ENCODE data around the gene ADGRB3. TPM values are rescaled to one million over a fixed set of nuclear protein-coding genes. Genes with fewer than 3 reads are reported as not detected.
"Not testable (repeated sequence)": the region's sequence is repeated elsewhere in the genome, so short reads cannot be mapped to it uniquely, and the experiment has no call there.

ADGRB3 gene
- total RNA-seq, 2 experiments from 2014 or later, result not detected

- ChIA-PET POLR2A (no interaction called here), CTCF (no interaction called here)
Observed at GRCh38 chr6:68732423-68732822, 97.3 kb downstream of the ADGRB3 start.

GRCh38 chr6:68735866-68736265 lies 100.8 kb downstream of the ADGRB3 start:
- ChIA-PET POLR2A (no interaction called here), CTCF (no interaction called here)

- CTCF ChIA-PET, result no interaction called here
Observed at GRCh38 chr6:68737061-68737460, 102.0 kb downstream of the ADGRB3 start.

GRCh38 chr6:68738039-68738438 lies 103.0 kb downstream of the ADGRB3 start:
- ChIA-PET POLR2A (no interaction called here), CTCF (no interaction called here)

More at GRCh38 chr6:68737061-68737460, 102.0 kb downstream of the ADGRB3 start:
- POLR2A ChIA-PET, result no interaction called here

- ChIA-PET POLR2A (no interaction called here), CTCF (no interaction called here)
Observed at GRCh38 chr6:68740828-68741500, 105.9 kb downstream of the ADGRB3 start.

- CTCF ChIA-PET, result no interaction called here
- POLR2A ChIA-PET, result no interaction called here
Observed at GRCh38 chr6:68741501-68742386, 106.7 kb downstream of the ADGRB3 start.

- ChIA-PET POLR2A (no interaction called here), CTCF (interaction anchor here (0.6 kb wide), 1 partner anchor 363 kb away, joined by 3 read pairs; no protein-coding TSS in a partner anchor)
Observed at GRCh38 chr6:68743099-68743498, 108.0 kb downstream of the ADGRB3 start.

- POLR2A ChIA-PET, CTCF ChIA-PET: not testable (repeated sequence)
Observed at GRCh38 chr6:68744376-68744775, 109.3 kb downstream of the ADGRB3 start.

- ChIA-PET CTCF (no interaction called here), POLR2A (no interaction called here)
Observed at GRCh38 chr6:68746376-68746775, 111.3 kb downstream of the ADGRB3 start.

- POLR2A ChIA-PET, result no interaction called here
- CTCF ChIA-PET, result no interaction called here
Observed at GRCh38 chr6:68747110-68747790, 112.2 kb downstream of the ADGRB3 start.

GRCh38 chr6:68747832-68748231 lies 112.8 kb downstream of the ADGRB3 start:
- CTCF ChIA-PET, result not testable (repeated sequence)

GRCh38 chr6:68754681-68755213 lies 119.7 kb downstream of the ADGRB3 start:
- ChIA-PET CTCF (no interaction called here), POLR2A (no interaction called here)

More at GRCh38 chr6:68747832-68748231, 112.8 kb downstream of the ADGRB3 start:
- POLR2A ChIA-PET, result not testable (repeated sequence)

- POLR2A ChIA-PET, result no interaction called here
- CTCF ChIA-PET, result no interaction called here
Observed at GRCh38 chr6:68756454-68757375, 121.6 kb downstream of the ADGRB3 start.

GRCh38 chr6:68757821-68758220 lies 122.7 kb downstream of the ADGRB3 start:
- ChIA-PET CTCF (no interaction called here), POLR2A (no interaction called here)

GRCh38 chr6:68758559-68758958 lies 123.5 kb downstream of the ADGRB3 start:
- ChIA-PET POLR2A (no interaction called here), CTCF (no interaction called here)

- CTCF ChIA-PET, result no interaction called here
- POLR2A ChIA-PET, result no interaction called here
Observed at GRCh38 chr6:68760485-68760884, 125.4 kb downstream of the ADGRB3 start.

- ChIA-PET CTCF (no interaction called here), POLR2A (no interaction called here)
Observed at GRCh38 chr6:68760941-68761676, 126.0 kb downstream of the ADGRB3 start.

GRCh38 chr6:68761985-68762384 lies 126.9 kb downstream of the ADGRB3 start:
- ChIA-PET CTCF (no interaction called here), POLR2A (no interaction called here)

GRCh38 chr6:68771426-68771825 lies 136.3 kb downstream of the ADGRB3 start:
- POLR2A ChIA-PET, result no interaction called here
- CTCF ChIA-PET, result no interaction called here

Data from activated CD8-positive, alpha-beta memory T cell treated with anti-CD3 and anti-CD28 coated beads for 36 hours (primary cell).